22Rv1 (cell line): ENCODE measurements around the gene NEDD4.

Experiments used
- CTCF ChIP-seq: fragments of 450-650 bp; IDR thresholded peaks from 2 replicates; pipeline ENCODE4 v1.5.1; 2017; ENCODE audit warnings: mild to moderate bottlenecking
- ZFX ChIP-seq: fragments of 450-650 bp; IDR thresholded peaks from 2 replicates; pipeline ENCODE4 v1.6.1; 2017; ENCODE audit warnings: antibody characterized with exemption, borderline replicate concordance

GRCh38 chr15:56034514-56034913, 41.1 kb upstream of the NEDD4 start:
- TF ChIP-seq ZFX = no peak
- TF ChIP-seq CTCF = no peak
